H1 (cell line): Measurements from ENCODE around the gene MTMR6. TPM values are rescaled to one million over a fixed set of nuclear protein-coding genes. Genes with fewer than 3 reads are reported as not detected.

Experiments
- BACH1 ChIP-seq: IDR thresholded peaks from 2 replicates; pipeline ENCODE4 v1.6.1; 2012; ENCODE audit warnings: low read length, improper control_type of control experiment
- BCL11A ChIP-seq, 2 experiments: IDR thresholded peaks; one replicate each; pipeline ENCODE4 v1.6.1; 2011; ENCODE audit warnings: low read depth in 2 of 2, low read length in 2 of 2, mild to moderate bottlenecking in 2 of 2
- CEBPB ChIP-seq: IDR thresholded peaks from 2 replicates; pipeline ENCODE4 v1.6.1; 2012; ENCODE audit warnings: low read depth, low read length
- CHD2 ChIP-seq: IDR thresholded peaks from 2 replicates; pipeline ENCODE4 v1.6.1; 2012; ENCODE audit warnings: low read length, improper control_type of control experiment
- NANOG ChIP-seq: IDR thresholded peaks from 2 replicates; pipeline ENCODE4 v1.6.1; 2011; ENCODE audit warnings: low read length, low read depth, mild to moderate bottlenecking, inconsistent platforms; ENCODE audit not compliant: insufficient read depth, poor library complexity, severe bottlenecking
- POLR2A ChIP-seq, 2 experiments: IDR thresholded peaks; 1 replicate in 1 of 2; 2 replicates in 1 of 2; pipeline ENCODE4 v1.6.1; 2011; ENCODE audit warnings: low read depth in 2 of 2, low read length in 2 of 2, mild to moderate bottlenecking in 2 of 2; ENCODE audit errors: control extremely low read depth in 1 of 2
- POLR2AphosphoS5 ChIP-seq: IDR thresholded peaks from 2 replicates; pipeline ENCODE4 v1.6.1; 2011; ENCODE audit warnings: low read depth, low read length
- SP2 ChIP-seq: IDR thresholded peaks from 2 replicates; pipeline ENCODE4 v1.6.1; 2012; ENCODE audit warnings: mild to moderate bottlenecking, low read length, inconsistent platforms
- TBP ChIP-seq: IDR thresholded peaks from 2 replicates; pipeline ENCODE4 v1.6.1; 2011; ENCODE audit warnings: low read depth, low read length, improper control_type of control experiment
- polyA plus RNA-seq, 7 experiments: library from polyadenylated mRNA; depleted of rRNA in 3 of 7; stranded (reverse) in 5 of 7; unstranded in 2 of 7; fragments of >200 nt in 5 of 7; fragments of 200-250 nt in 2 of 7; gene quantifications; 1 replicate in 5 of 7; 2 replicates in 1 of 7; 4 replicates in 1 of 7; pipeline versions ENCODE4 v1.2.1 to v1.2.3, GENCODE V29; 2011 to 2013; ENCODE audit warnings: missing spikeins in 2 of 7, mixed read lengths in 2 of 7
- total RNA-seq: library from RNA; stranded (reverse); fragmentation: NEBNext Ultra II Directional; extraction: Animal tissue kit (Norgen Biotek cat#: 25700); gene quantifications from 2 replicates; pipeline ENCODE4 v1.2.1, GENCODE V29; 2021

Gene MTMR6
- total and polyA plus RNA-seq, 2 of the 8 experiments (the other 6 are each of a cell fraction or from before 2014, with no cell fraction given), result 2.1 to 8.4 TPM

DNA sequence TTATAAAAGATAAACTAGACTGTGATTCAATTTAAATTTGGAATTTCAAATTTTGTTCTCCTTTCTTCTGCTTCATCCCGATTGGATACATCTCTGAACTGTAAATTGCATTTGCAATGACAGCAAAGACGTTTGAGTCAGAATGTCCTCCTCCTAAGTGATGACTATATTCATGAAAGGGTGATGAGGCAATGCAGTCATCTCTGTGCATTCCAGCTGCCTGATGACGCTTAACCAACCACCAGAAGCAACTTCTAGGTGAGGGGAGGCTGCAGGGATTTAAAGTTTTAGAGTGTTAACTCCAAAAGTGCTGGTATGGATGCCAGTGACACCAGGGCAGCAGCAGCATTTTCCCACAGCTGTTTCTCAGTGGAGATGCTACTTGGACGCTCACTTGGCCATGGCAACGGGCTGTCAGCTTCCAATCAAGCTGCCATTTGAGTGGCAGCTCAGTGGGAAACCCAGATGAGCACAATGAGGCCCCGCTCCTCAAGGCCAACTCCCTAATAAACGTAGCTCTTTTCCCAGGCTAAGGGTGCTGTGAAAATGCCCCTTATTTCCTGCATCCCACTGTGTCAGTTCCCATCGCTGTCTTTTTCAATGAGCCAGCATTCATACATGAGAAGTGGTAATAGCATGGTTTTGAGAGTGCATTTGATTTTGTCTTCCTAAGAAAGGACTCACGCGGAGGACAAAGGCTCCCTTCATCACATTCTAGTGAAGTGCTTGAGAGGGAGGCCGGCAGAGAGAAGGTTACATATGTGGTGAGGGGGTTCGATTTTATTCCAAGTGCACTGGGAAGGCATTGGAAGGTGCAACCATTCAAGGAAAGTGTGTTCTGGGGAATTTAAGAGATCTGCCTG, 70.0 kb downstream of the MTMR6 start (continued):
- no peak for TF ChIP-seq TBP
- TF ChIP-seq NANOG, result no peak
- no peak for TF ChIP-seq CHD2
- no peak for TF ChIP-seq POLR2AphosphoS5
- TF ChIP-seq BACH1, result no peak
- TF ChIP-seq CEBPB, result no peak
- TF ChIP-seq BCL11A (IDR thresholded peaks at IDR 0.05; ENCODE audit: low read depth in 2 of 2, low read length in 2 of 2), result no peak
- TF ChIP-seq SP2, result no peak
- TF ChIP-seq POLR2A (IDR thresholded peaks at IDR 0.05; ENCODE audit: control extremely low read depth in 1 of 2, low read depth in 2 of 2, low read length in 2 of 2), result no peak
